GM23338 (cell line): ENCODE measurements around the gene CDC14B.

Source experiments
- POLR2AphosphoS5 ChIP-seq: IDR thresholded peaks from 2 replicates; pipeline ENCODE4 v1.6.1; 2016; ENCODE audit warnings: antibody characterized with exemption, low read depth
- TF ChIP-seq, protein P1 (sequence below), 2 experiments: fragments of 200-600 bp in 1 of 2; sonication (generic) in 1 of 2; conservative IDR thresholded peaks; 2 replicates each; pipeline versions ENCODE4 v1.5.1 to v1.6.1; 2016 to 2017; ENCODE audit warnings: antibody characterized with exemption in 2 of 2, low read depth in 2 of 2, mild to moderate bottlenecking in 2 of 2, moderate library complexity in 1 of 2

DNA sequence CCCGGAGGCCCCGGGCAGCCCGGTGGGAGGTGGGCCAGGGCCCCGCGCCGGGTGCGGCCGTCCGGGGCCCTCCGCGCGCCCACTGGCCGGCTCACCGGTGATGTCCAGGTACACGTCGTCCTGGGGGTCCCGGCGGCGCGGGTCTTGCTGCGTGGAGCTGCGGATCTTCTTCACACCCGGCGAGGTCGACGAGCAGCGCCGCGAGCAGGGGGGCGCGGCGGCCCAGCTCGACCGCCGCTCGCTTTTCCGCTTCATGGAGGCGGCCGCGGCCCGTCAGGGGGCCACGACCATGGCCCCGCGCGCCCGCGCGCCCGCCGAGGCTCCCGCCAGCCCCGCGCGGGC lies 548 bp downstream of the CDC14B start:
- TF ChIP-seq, protein P1, sequence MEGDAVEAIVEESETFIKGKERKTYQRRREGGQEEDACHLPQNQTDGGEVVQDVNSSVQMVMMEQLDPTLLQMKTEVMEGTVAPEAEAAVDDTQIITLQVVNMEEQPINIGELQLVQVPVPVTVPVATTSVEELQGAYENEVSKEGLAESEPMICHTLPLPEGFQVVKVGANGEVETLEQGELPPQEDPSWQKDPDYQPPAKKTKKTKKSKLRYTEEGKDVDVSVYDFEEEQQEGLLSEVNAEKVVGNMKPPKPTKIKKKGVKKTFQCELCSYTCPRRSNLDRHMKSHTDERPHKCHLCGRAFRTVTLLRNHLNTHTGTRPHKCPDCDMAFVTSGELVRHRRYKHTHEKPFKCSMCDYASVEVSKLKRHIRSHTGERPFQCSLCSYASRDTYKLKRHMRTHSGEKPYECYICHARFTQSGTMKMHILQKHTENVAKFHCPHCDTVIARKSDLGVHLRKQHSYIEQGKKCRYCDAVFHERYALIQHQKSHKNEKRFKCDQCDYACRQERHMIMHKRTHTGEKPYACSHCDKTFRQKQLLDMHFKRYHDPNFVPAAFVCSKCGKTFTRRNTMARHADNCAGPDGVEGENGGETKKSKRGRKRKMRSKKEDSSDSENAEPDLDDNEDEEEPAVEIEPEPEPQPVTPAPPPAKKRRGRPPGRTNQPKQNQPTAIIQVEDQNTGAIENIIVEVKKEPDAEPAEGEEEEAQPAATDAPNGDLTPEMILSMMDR (conservative IDR thresholded peaks at IDR 0.05; ENCODE audit: low read depth in 2 of 2): no peak
- no peak for TF ChIP-seq POLR2AphosphoS5
